ENCODE measurements around the gene HOXA4.

HOXA4 gene

GRCh38 chr7:27092819-27093110 is 37.8 kb downstream of the HOXA4 start:
- DNase-seq = no peak

DNA sequence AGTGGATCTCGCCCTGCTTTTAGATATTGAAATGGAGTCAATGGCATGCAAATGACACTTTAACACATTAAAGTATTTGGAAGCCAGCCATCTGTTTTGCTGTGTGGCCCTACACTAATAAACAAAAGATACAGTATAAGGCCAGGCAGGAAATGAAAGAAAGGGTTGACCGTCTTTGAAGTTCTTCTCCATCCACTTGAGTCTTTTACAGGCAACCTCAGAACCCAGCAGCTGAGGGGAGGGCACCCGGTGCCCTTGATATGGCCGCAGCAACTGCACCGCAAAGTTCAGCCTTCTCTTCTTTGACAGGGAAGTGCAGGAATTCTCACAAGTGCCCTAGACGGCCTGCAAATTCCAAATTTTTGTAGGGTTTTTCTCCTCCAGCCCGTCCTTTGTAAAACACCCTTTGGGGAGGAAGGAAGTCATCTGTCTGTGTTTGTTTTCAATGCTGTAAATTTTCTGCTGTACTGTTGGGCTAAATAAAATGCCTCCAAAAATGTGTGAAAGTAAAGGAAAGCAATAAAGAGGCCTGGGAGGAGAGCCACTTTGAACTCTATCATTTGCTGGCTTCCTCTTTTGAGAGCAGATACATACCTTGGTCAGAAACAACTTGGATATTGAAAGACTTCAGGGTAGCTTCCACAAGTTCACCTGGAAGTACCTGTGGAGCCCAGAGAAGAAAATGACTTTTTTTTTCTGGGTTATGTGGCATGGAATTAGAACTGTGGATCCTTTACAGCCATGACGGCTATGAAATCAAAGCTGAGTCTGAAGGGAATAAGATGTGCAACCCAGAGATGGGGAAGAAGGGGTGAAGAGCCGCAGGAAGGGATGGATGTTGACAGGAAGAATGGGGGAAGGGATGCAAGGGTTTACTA is 38.4 kb downstream of the HOXA4 start:
- no peak for DNase-seq

GRCh38 chr7:27091105-27091504 is 39.5 kb downstream of the HOXA4 start:
- DNase-seq = no peak

DNA sequence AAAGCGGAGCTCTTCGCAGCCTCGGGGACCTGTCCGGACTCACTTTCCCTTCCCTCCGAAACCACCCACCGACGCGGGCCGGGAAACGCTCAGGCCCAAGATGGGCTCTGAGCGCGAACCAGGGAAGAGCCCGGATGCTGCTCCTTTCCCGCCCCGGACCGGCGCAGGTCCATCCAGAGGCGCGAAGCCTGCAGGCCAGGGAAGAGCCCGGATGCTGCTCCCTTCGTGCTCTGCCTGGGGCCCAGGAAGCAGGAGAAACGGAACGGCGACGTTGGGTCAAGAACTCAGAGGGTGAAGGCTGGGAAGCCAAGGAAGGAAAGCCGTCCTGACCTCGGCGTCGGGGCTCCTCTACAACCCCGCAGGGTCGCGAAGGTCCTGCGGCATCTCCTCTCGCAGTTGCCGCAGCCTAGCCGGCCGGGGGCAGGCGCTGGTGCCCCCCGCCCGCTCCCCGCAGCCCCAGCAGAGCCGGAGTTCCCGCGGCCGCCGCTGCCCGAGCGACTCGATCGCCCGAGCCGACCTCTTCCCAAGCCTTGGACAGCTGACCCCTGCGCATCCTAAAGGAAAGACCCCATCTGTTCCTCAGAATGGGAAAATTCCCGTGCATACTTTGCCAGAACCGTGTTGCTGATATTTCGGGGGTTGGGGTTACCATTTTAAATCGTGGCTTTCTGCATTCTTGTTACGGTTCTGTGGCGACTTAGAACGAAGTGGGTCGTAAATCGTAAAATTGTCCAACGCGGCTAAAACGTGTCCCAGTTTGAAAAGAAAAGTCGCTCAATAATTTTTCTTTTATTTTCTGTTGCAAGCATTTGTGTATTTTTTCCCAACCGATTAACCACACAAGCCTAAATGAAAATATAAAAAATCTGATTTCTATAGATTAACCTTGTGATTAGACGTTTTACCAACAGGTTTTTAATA is 42.3 kb downstream of the HOXA4 start:
- no peak for DNase-seq

DNA sequence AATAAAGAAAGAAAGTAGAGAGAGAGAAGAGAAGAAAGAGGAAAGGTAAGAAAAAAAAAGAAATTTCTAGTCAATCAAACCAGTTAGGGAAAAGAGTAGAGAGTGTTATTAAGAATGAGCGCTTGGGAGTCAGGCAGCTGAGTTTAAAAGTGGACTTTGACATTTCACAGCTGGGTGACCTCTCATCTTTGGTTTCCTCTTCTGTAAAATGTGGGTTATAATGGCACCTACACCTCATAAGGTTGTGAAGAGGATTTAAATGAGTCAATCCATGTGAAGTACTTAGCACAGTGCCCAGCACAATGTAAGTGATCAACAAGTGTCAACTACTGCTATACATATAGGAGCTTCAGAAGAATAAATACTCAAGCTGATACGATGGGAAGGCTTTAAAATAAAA is 46.9 kb downstream of the HOXA4 start:
- DNase-seq = no peak

GRCh38 chr7:27082171-27082570 is 48.4 kb downstream of the HOXA4 start:
- no peak for DNase-seq

DNA sequence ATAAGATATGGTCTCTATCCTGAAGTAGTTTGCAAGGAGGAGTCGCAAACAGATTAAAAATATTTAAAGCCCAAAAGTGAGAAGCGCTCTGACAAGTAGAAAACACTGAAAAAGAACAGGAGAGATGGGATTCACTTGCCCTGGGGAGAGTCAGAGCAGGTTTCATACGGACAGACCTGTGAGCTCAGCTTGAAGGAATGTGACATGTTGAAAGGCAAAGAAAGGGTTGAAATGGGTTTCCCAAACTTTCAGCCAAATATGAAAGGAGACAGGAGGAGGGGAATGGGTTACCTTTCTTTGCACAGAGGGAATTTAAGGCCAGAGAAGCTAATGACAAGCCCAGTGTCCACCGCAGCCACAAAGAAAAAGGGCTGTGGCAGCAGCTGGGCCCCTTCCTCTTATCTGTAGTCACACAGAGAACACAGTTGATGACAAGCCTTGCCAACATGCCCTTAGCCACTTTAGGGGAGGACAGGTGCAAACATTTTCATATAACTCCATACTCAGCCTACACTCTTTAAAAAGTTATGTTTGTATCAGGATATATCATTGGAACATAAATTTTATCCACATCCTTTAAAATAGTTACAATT is 49.6 kb downstream of the HOXA4 start:
- no peak for DNase-seq

- no peak for DNase-seq
These were observed 51.2 kb downstream of the HOXA4 start for GRCh38 chr7:27079234-27079975.

DNA sequence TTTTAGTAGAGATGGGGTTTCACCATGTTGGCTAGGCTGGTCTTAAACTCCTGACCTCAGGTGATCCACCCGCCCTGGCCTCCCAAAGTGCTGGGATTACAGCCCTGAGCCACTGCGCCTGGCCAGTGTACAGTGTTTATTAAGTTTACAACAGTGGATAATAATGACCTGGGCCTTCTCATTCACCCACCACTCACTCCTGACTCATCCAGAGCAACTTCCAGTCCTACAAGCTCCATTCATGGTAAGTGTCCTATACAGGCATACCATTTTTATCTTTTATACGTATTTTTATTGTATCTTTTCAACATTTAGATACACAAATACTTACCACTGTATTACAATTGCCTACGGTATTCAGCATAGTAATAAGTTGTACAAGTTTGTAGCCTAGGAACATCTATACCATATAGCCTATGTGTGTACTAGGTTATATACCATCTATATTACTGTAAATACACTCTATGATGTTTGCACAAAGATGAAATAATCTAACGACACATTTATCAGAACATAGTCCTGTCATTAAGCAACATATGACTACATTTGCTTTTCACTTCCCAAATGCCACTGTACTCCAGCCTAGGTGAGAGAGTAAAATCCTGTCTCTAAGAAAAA is 51.8 kb downstream of the HOXA4 start:
- DNase-seq = no peak
